GM20000 (cell line): ENCODE results near the gene DIDO1.
A peak's percentile ranks its signal among the peaks of the same experiment; 100 is the strongest.

ENCODE experiments used
- DNase-seq: peaks from one replicate; pipeline ENCODE4 v3.0.0; 2012; ENCODE audit warnings: low spot score
- CTCF ChIP-seq: IDR thresholded peaks from 2 replicates; pipeline ENCODE4 v1.5.1; 2012; ENCODE audit warnings: mild to moderate bottlenecking, control low read depth; ENCODE audit errors: extremely low read depth, missing control alignments

The DIDO1 gene

GRCh38 chr20:62926229-62927127 lies at the start of gene DIDO1:
TSS of gene DIDO1 (minus strand) at chr20:62926505.
- DNase-seq, result peak; percentile 98
- peak; percentile 69 for TF ChIP-seq CTCF

GRCh38 chr20:62975251-62975760 lies 49.0 kb upstream of the DIDO1 start:
- DNase-seq, result no peak
- TF ChIP-seq CTCF, result no peak

- TF ChIP-seq CTCF, result no peak
- DNase-seq, result no peak
These were observed 46.8 kb upstream of the DIDO1 start for GRCh38 chr20:62972845-62973745.

- peak; percentile 97 for TF ChIP-seq CTCF
- DNase-seq, result peak; percentile 95
These were observed 45.9 kb upstream of the DIDO1 start for GRCh38 chr20:62971950-62972844.

GRCh38 chr20:62971211-62971949 lies 45.1 kb upstream of the DIDO1 start:
- TF ChIP-seq CTCF, result no peak
- no peak for DNase-seq
